Ovary (tissue), 3 donors: ENCODE measurements around the gene RPTOR.

Experiments
- CTCF ChIP-seq, 3 donors: fragments of 450-650 bp in 2 of 3; fragments of 200-600 bp in 1 of 3; IDR thresholded peaks; one replicate each; pipeline versions ENCODE4 v1.5.1 to v1.8.0; 2016 to 2022; ENCODE audit warnings: antibody characterized with exemption in 3 of 3, mild to moderate bottlenecking in 1 of 3
- EP300 ChIP-seq: sonication (generic); formaldehyde crosslinking; IDR thresholded peaks from one replicate; pipeline ENCODE4 v1.6.1; 2017; ENCODE audit warnings: antibody characterized with exemption
- POLR2A ChIP-seq: fragments of 450-650 bp; IDR thresholded peaks from one replicate; pipeline ENCODE4 v1.6.1; 2017; ENCODE audit warnings: antibody characterized with exemption, mild to moderate bottlenecking, moderate library complexity
- donor health status: DM: no; HTN: no; CAD: no.

- TF ChIP-seq EP300 = no peak
- no peak for TF ChIP-seq CTCF (IDR thresholded peaks at IDR 0.05)
- TF ChIP-seq POLR2A = no peak
Observed at GRCh38 chr17:80665792-80666191, 121.2 kb downstream of the RPTOR start.
